DOHH2 (cell line): Measurements from ENCODE around the gene TTF2.
"Not testable (repeated sequence)": the region's sequence is repeated elsewhere in the genome, so short reads cannot be mapped to it uniquely, and the experiment has no call there.

Source experiments
- H3F3A ChIP-seq: fragments of 200-600 bp; sonication (generic), shearing (Covaris generic); 2 replicates; pipeline ENCODE4 v1.6.0; 2016; ENCODE audit warnings: antibody characterized with exemption, mild to moderate bottlenecking; ENCODE audit not compliant: control insufficient read depth, insufficient read depth
- H3K27ac ChIP-seq: fragments of 200-600 bp; sonication (generic); 2 replicates; pipeline ENCODE4 v1.5.1; 2014; ENCODE audit warnings: low read depth, mild to moderate bottlenecking, low read length, moderate library complexity
- H3K27me3 ChIP-seq: fragments of 200-600 bp; sonication (generic); 2 replicates; pipeline ENCODE4 v1.6.1; 2014; ENCODE audit warnings: mild to moderate bottlenecking, low read length, mixed read lengths; ENCODE audit not compliant: control insufficient read depth
- H3K36me3 ChIP-seq: fragments of 200-600 bp; sonication (generic); 2 replicates; pipeline ENCODE4 v1.6.1; 2014; ENCODE audit warnings: mild to moderate bottlenecking, low read length, moderate library complexity, mixed read lengths; ENCODE audit not compliant: control insufficient read depth
- H3K4me1 ChIP-seq: fragments of 200-600 bp; sonication (generic); 2 replicates; pipeline ENCODE4 v1.6.1; 2014; ENCODE audit warnings: mild to moderate bottlenecking, low read length, mixed read lengths; ENCODE audit not compliant: control insufficient read depth
- H3K4me2 ChIP-seq: fragments of 200-600 bp; sonication (generic); 2 replicates; pipeline ENCODE4 v1.6.0; 2014; ENCODE audit warnings: mild to moderate bottlenecking, low read length, moderate library complexity
- H3K4me3 ChIP-seq: fragments of 200-600 bp; sonication (generic); 2 replicates; pipeline ENCODE4 v1.5.1; 2014; ENCODE audit warnings: mild to moderate bottlenecking, low read length, mixed read lengths
- H3K79me2 ChIP-seq: fragments of 200-600 bp; sonication (generic); 2 replicates; pipeline ENCODE4 v1.6.1; 2014; ENCODE audit warnings: mild to moderate bottlenecking, low read length, mixed read lengths; ENCODE audit not compliant: control insufficient read depth
- H3K9me2 ChIP-seq: fragments of 200-600 bp; sonication (generic); replicated peaks from 2 replicates; pipeline ENCODE4 v1.6.1; 2014; ENCODE audit warnings: mild to moderate bottlenecking, low read length, mixed read lengths; ENCODE audit not compliant: control insufficient read depth
- H3K9me3 ChIP-seq: fragments of 200-600 bp; sonication (generic); 2 replicates; pipeline ENCODE4 v1.6.1; 2014; ENCODE audit warnings: antibody characterized with exemption, low read length, mixed read lengths; ENCODE audit not compliant: control insufficient read depth, insufficient read depth
- H4K20me1 ChIP-seq: fragments of 200-600 bp; sonication (generic); 2 replicates; pipeline ENCODE4 v1.6.0; 2014; ENCODE audit warnings: low read depth, mild to moderate bottlenecking, antibody characterized with exemption, low read length, moderate library complexity; ENCODE audit not compliant: control insufficient read depth, insufficient read depth
- CTCF ChIP-seq: fragments of 200-600 bp; sonication (generic); IDR thresholded peaks from one replicate; pipeline ENCODE4 v1.5.1; 2014; ENCODE audit warnings: antibody characterized with exemption, mild to moderate bottlenecking, low read depth, low read length; ENCODE audit not compliant: poor library complexity, severe bottlenecking
- EZH2phosphoT487 ChIP-seq: fragments of 200-600 bp; sonication (generic); IDR thresholded peaks from 2 replicates; pipeline ENCODE4 v1.6.1; 2017; ENCODE audit warnings: borderline replicate concordance, mild to moderate bottlenecking, antibody characterized with exemption, low read length, moderate library complexity, mixed read lengths

TTF2 gene

DNA sequence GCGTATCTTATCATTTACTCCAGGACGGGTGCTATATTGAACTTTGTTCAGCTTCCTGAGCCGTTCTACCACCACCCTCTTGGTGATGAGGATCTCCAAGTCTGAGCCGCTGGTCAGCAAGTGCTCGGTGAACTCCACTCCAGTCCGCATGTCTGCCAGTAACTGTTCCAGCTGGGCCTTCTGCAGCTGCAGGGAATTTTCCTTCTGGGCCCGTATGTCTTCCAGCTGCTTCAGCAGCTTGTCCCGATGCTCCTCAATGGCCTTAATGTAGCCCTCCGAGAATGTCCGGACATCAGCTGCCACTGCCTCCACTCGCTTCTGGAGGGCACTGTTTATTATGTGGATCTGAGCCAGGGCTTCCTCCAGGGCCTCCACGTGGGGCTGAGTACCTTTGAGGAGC is 58.0 kb downstream of the TTF2 start:
- Histone ChIP-seq H3K4me1 (peaks cover 12% of the 10 kb centered on the region; the same call in 1 of the 2 replicates), H3K27me3 (peaks cover 9% of the 10 kb centered on the region), H3K4me3 (no peak overlapping the region), H3K9me2 (no peaks in the 10 kb centered on the region), H3K27ac (no peak overlapping the region), H3K9me3 (no peaks in the 10 kb centered on the region), H3K4me2 (no peak overlapping the region), H4K20me1 (no peaks in the 10 kb centered on the region), H3K36me3 (no peaks in the 10 kb centered on the region), H3F3A (no peaks in the 10 kb centered on the region), H3K79me2 (no peaks in the 10 kb centered on the region)
- no peak for TF ChIP-seq EZH2phosphoT487
- TF ChIP-seq CTCF, result no peak

DNA sequence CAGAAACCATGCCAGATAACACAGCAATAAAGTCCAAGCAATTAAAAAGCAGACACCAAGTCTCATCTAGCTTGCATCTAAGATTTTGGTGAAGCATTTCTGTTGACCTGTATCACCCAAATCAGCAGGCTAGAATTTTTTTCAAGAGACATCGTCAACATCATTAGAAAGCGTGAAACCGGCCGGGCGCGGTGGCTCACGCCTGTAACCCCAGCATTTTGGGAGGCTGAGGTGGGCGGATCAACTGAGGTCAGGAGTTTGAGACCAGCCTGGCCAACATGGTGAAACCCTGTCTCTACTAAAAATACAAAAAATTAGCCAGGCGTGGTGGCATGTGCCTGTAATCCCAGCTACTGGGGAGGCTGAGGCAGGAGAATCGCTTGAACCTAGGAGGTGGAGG is 59.0 kb downstream of the TTF2 start:
- H3K4me2 ChIP-seq, H3K27me3 ChIP-seq, H3K9me2 ChIP-seq, H4K20me1 ChIP-seq, H3F3A ChIP-seq, H3K9me3 ChIP-seq, H3K27ac ChIP-seq, H3K36me3 ChIP-seq, H3K79me2 ChIP-seq, H3K4me3 ChIP-seq: not testable (repeated sequence)
- peaks cover 12% of the 10 kb centered on the region; the same call in 1 of the 2 replicates for H3K4me1 ChIP-seq

- H3K4me2 ChIP-seq, result peak overlapping the region; percentile 82
- no peak for TF ChIP-seq CTCF
- TF ChIP-seq EZH2phosphoT487, result no peak
- H3K9me2 ChIP-seq, result no peaks in the 10 kb centered on the region
- H3K4me1 ChIP-seq, result peaks cover 12% of the 10 kb centered on the region; the same call in 1 of the 2 replicates
- H4K20me1 ChIP-seq, result no peaks in the 10 kb centered on the region
- H3F3A ChIP-seq, result no peaks in the 10 kb centered on the region
- H3K9me3 ChIP-seq, result no peaks in the 10 kb centered on the region
- no peaks in the 10 kb centered on the region for H3K36me3 ChIP-seq
- no peak overlapping the region for H3K27ac ChIP-seq
- H3K27me3 ChIP-seq, result peaks cover 18% of the 10 kb centered on the region
- no peaks in the 10 kb centered on the region for H3K79me2 ChIP-seq
- peak overlapping the region; percentile 80 for H3K4me3 ChIP-seq
These were observed 60.9 kb downstream of the TTF2 start for GRCh38 chr1:117120774-117121588.

DNA sequence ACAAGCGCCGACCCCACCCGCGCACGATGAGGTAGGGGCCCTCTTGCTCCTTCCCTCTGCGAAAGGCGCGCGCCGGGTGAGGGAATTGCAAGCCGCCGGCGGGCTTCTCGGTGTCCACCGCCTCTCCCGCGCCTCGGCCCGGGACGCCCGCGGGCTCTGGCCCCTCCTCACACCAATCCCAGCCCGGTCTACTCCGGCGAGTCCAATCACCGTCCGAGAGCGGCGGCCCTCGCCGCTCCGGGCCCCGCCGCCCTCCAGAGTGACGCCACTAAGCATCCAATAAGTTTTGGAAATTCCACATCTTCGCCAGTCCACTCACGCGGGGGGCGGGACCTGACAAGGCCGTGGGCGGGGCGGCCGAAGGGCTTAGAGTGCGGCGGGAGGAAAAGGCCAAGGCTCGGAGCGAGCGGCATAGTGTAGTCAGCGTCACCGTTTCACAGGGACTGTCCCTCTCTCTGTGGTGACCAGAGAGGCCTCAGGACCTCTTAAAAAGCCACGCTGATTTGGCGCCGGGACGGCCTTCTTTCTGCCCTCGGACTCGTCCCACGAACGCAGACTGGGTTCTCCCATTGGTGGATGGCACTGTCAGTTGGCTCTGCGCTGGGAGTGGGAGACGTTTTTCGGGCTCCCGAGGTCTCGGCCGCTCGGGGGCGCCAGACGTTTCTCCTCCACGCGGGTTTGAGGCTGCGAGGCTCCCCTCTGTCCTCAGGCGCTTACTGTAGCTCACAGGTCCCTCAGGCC is 61.6 kb downstream of the TTF2 start, which contains the start of gene TRIM45:
Gene TRIM45 (minus strand): TSS at position 161 of the 741 bp plus-strand sequence. CDS start 548 bp downstream, outside the sequence.
- H3K27me3 ChIP-seq, result peaks cover 22% of the 10 kb centered on the region
- H3K27ac ChIP-seq, result no peak within 1 kb of the TSS

More for the DNA sequence above, 61.6 kb downstream of the TTF2 start, which contains the start of gene TRIM45:
- Histone ChIP-seq H3K36me3 (no peaks in the 10 kb centered on the region), H3K9me2 (no peaks in the 10 kb centered on the region), H3K79me2 (no peaks in the 10 kb centered on the region), H4K20me1 (no peaks in the 10 kb centered on the region), H3K4me1 (peaks cover 12% of the 10 kb centered on the region; the same call in 1 of the 2 replicates), H3K9me3 (no peaks in the 10 kb centered on the region), H3F3A (no peaks in the 10 kb centered on the region), H3K4me3 (peak within 1 kb of the TSS; percentile 80), H3K4me2 (peak within 1 kb of the TSS; percentile 82)
- TF ChIP-seq EZH2phosphoT487 (no peak), CTCF (peak; percentile 75)
